Mesothelial cell of epicardium (in vitro differentiated cells): ENCODE results near the gene PPP1R3F. TPM values are rescaled to one million over a fixed set of nuclear protein-coding genes. Genes with fewer than 3 reads are reported as not detected.
A peak's percentile ranks its signal among the peaks of the same experiment; 100 is the strongest.

Experiments
- DNase-seq, 2 experiments: peaks; one replicate each; pipeline ENCODE4 v3.0.0; 2021; ENCODE audit warnings: low spot score in 2 of 2; ENCODE audit not compliant: unreplicated experiment in 2 of 2
- H3K27ac Mint-ChIP-seq: 2 replicates; pipeline ENCODE4 v1.8.0; 2021; ENCODE audit warnings: mixed read lengths
- H3K27me3 Mint-ChIP-seq: 2 replicates; pipeline ENCODE4 v1.8.0; 2021; ENCODE audit warnings: low read depth, mixed read lengths
- H3K36me3 Mint-ChIP-seq: 2 replicates; pipeline ENCODE4 v1.8.0; 2021; ENCODE audit warnings: mixed read lengths
- H3K4me1 Mint-ChIP-seq: 2 replicates; pipeline ENCODE4 v1.8.0; 2021; ENCODE audit warnings: mixed read lengths
- H3K4me3 Mint-ChIP-seq: 2 replicates; pipeline ENCODE4 v1.8.0; 2021; ENCODE audit warnings: mild to moderate bottlenecking, moderate library complexity, mixed read lengths
- H3K9me3 Mint-ChIP-seq: 2 replicates; pipeline ENCODE4 v1.8.0; 2021; ENCODE audit warnings: mixed read lengths
- CTCF ChIP-seq: fragments of 200-600 bp; sonication (generic); IDR thresholded peaks from one replicate; pipeline ENCODE4 v1.5.0; 2021; ENCODE audit warnings: antibody characterized with exemption; ENCODE audit not compliant: unreplicated experiment
- total RNA-seq: library from RNA; stranded (reverse); gene quantifications from 3 replicates; pipeline ENCODE4 v1.2.1, GENCODE V29; 2021

Gene PPP1R3F
- total RNA-seq, 1 donor from 2014 or later = 8.9 TPM

- peaks cover 6% of the 10 kb centered on the region for H3K4me1 Mint-ChIP-seq
- DNase-seq = no peak
- H3K9me3 Mint-ChIP-seq = peaks cover 22% of the 10 kb centered on the region
- TF ChIP-seq CTCF = no peak
- no peaks in the 10 kb centered on the region for H3K36me3 Mint-ChIP-seq
- H3K4me3 Mint-ChIP-seq = no peak overlapping the region
- peaks cover 20% of the 10 kb centered on the region for H3K27me3 Mint-ChIP-seq
- no peak overlapping the region for H3K27ac Mint-ChIP-seq
Observed at GRCh38 chrX:49228185-49228584, 41.4 kb upstream of the PPP1R3F start.

GRCh38 chrX:49230500-49231232 lies 38.9 kb upstream of the PPP1R3F start:
- Mint-ChIP-seq H3K27me3 (peaks cover 2% of the 10 kb centered on the region), H3K4me1 (peaks cover 6% of the 10 kb centered on the region), H3K36me3 (no peaks in the 10 kb centered on the region), H3K27ac (no peak overlapping the region), H3K9me3 (peaks cover 15% of the 10 kb centered on the region), H3K4me3 (peak overlapping the region; percentile 66)
- DNase-seq = no peak
- no peak for TF ChIP-seq CTCF

DNA sequence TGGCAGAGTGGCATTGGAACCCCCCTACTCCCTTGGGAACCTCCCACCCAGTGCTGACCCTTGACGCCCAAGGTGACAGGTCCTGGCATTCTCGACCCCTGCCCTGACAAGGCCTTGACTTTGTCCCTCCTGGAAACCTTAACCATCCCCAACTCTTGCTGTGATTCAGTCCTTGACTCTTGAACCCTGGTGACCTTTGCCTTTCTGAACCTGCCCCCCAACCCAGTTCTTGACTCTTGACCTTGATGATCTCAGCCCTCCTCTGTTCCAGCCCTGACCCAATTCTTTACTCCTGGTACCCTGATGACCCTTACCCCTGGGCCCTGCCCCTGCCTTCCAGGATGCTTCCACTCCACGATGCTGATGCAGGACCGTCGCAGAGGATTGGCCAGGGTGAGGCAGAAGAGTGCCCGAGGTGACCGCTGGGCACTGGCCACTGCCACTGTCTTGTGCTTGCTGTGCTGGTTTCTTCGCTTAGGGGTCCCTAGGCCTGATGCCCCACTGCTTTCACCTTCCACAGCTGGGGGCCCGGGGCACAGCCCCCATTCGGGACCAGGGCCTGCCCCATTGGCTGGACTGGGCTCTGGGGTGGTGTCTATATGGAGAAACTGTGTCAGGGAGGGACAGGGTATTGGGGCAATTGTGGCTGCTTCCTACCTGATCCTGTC lies 38.1 kb upstream of the PPP1R3F start:
- peaks cover 1% of the 10 kb centered on the region for H3K27me3 Mint-ChIP-seq
- peaks cover 6% of the 10 kb centered on the region for H3K4me1 Mint-ChIP-seq
- DNase-seq = no peak
- H3K9me3 Mint-ChIP-seq = peaks cover 14% of the 10 kb centered on the region
- H3K27ac Mint-ChIP-seq = no peak overlapping the region
- TF ChIP-seq CTCF = no peak
- H3K4me3 Mint-ChIP-seq = peak overlapping the region; percentile 66
- no peaks in the 10 kb centered on the region for H3K36me3 Mint-ChIP-seq

DNA sequence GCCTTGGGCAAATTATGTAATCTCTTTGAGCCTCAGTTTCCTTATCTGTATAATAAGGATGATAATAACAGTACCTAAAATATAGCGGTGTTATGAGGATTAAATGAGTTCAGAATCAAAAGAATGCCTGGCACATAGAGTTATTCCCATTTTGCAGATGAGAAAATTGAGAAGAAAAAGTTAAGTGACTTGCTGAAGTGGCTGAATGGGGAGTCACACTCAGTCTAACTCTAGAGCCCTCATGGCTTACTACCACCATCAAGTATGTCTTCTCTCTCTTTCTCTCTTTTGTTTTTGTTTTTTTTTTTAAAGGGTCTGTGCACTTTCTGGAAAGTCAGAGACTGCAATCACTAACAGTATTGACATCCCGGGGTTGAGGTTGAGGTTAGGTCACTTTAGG lies 37.1 kb upstream of the PPP1R3F start:
- peaks cover 1% of the 10 kb centered on the region for H3K27me3 Mint-ChIP-seq
- H3K9me3 Mint-ChIP-seq = peaks cover 12% of the 10 kb centered on the region
- no peak for TF ChIP-seq CTCF
- no peak for DNase-seq
- no peaks in the 10 kb centered on the region for H3K36me3 Mint-ChIP-seq
- H3K27ac Mint-ChIP-seq = no peak overlapping the region
- no peak overlapping the region for H3K4me3 Mint-ChIP-seq
- peaks cover 6% of the 10 kb centered on the region for H3K4me1 Mint-ChIP-seq

- no peak within 1 kb of the TSS for H3K27ac Mint-ChIP-seq
- peaks cover 6% of the 10 kb centered on the region for H3K4me1 Mint-ChIP-seq
- no peak within 1 kb of the TSS for H3K4me3 Mint-ChIP-seq
- no peak for TF ChIP-seq CTCF
- H3K27me3 Mint-ChIP-seq = no peaks in the 10 kb centered on the region
- H3K9me3 Mint-ChIP-seq = peaks cover 7% of the 10 kb centered on the region
- no peak for DNase-seq
- H3K36me3 Mint-ChIP-seq = no peaks in the 10 kb centered on the region
Observed at GRCh38 chrX:49233176-49233575, 36.4 kb upstream of the PPP1R3F start, which contains the start of gene CACNA1F. Gene CACNA1F, minus strand, starts transcription at chrX:49233340. Its CDS starts 31 bp downstream, at chrX:49233309.
